ENCODE measurements around the gene PTGES3L. TPM values are rescaled to one million over a fixed set of nuclear protein-coding genes. Genes with fewer than 3 reads are reported as not detected.

PTGES3L gene
- polyA plus RNA-seq, 1 donor (not counting 4 experiments of a cell fraction or from before 2014, with no cell fraction given), result 0.37 TPM

GRCh38 chr17:43027091-43028032 lies 47.5 kb upstream of the PTGES3L start:
- no peaks in the 10 kb centered on the region for H3K79me2 ChIP-seq (ENCODE audit: control insufficient read depth, insufficient read depth, low read length)
- H3K36me3 ChIP-seq (ENCODE audit: control insufficient read depth in 2 of 2, extremely low read depth in 1 of 2, insufficient read depth in 2 of 2, low read length in 2 of 2), result no peaks in the 10 kb centered on the region

DNA sequence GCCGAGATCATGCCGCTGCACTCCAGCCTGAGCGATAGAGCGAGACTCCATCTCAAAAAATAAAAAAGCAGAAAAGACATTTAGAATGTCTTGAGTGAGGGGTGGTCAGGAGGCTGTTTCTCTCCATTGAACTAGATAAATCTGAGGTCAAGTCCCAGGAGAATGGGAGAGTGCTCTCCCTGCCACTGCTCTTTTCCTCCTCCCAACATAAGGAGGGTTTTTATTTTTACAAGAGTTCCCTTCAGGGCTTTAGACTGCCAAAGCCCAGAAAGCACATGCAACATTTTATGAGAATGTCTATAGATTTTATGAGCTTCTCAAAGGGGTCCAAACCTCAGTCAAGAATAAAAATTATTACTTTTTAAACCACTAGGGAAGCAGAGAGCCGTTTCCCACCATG lies 46.7 kb upstream of the PTGES3L start:
- no peak for TF ChIP-seq EZH2 (IDR thresholded peaks at IDR 0.05; ENCODE audit: low read length)
- TF ChIP-seq, protein P1, sequence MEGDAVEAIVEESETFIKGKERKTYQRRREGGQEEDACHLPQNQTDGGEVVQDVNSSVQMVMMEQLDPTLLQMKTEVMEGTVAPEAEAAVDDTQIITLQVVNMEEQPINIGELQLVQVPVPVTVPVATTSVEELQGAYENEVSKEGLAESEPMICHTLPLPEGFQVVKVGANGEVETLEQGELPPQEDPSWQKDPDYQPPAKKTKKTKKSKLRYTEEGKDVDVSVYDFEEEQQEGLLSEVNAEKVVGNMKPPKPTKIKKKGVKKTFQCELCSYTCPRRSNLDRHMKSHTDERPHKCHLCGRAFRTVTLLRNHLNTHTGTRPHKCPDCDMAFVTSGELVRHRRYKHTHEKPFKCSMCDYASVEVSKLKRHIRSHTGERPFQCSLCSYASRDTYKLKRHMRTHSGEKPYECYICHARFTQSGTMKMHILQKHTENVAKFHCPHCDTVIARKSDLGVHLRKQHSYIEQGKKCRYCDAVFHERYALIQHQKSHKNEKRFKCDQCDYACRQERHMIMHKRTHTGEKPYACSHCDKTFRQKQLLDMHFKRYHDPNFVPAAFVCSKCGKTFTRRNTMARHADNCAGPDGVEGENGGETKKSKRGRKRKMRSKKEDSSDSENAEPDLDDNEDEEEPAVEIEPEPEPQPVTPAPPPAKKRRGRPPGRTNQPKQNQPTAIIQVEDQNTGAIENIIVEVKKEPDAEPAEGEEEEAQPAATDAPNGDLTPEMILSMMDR (optimal IDR thresholded peaks at IDR 0.05 in 1 of 3, IDR thresholded peaks at IDR 0.05 in 1 of 3, conservative IDR thresholded peaks at IDR 0.05 in 1 of 3; ENCODE audit: extremely low read depth in 1 of 3, insufficient read depth in 2 of 3, low read length in 3 of 3), result no peak
- H3K4me1 ChIP-seq (ENCODE audit: control insufficient read depth, extremely low read depth, insufficient read depth, low read length), result peaks cover 3% of the 10 kb centered on the region
- H3K27me3 ChIP-seq (ENCODE audit: control insufficient read depth, extremely low read depth, insufficient read depth, low read length), result peaks cover 17% of the 10 kb centered on the region
- peaks cover 3% of the 10 kb centered on the region for H3K79me2 ChIP-seq (ENCODE audit: control insufficient read depth, insufficient read depth, low read length)
- no peak overlapping the region for H2AFZ ChIP-seq (ENCODE audit: control insufficient read depth, low read length)
- no peak for FAIRE-seq
- H3K4me3 ChIP-seq (ENCODE audit: control insufficient read depth in 2 of 3, extremely low read depth in 1 of 3, insufficient read depth in 2 of 3, low read depth in 1 of 3, low read length in 3 of 3), result no peak overlapping the region
- H3K9ac ChIP-seq (ENCODE audit: control insufficient read depth, extremely low read depth, insufficient read depth, low read length), result no peak overlapping the region
- no peak overlapping the region for H3K27ac ChIP-seq (ENCODE audit: control insufficient read depth, insufficient read depth, low read length)
- H3K9me1 ChIP-seq (ENCODE audit: control insufficient read depth, extremely low read depth, insufficient read depth, low read length), result no peaks in the 10 kb centered on the region
- dilution Hi-C loops (cut with MboI; ENCODE audit: extremely low pct_ligation_motif_present, low sequenced_read_pairs), result no loop called here
- H4K20me1 ChIP-seq (ENCODE audit: control insufficient read depth, extremely low read depth, insufficient read depth, low read length), result no peaks in the 10 kb centered on the region
- H3K36me3 ChIP-seq (ENCODE audit: control insufficient read depth in 2 of 2, extremely low read depth in 1 of 2, insufficient read depth in 2 of 2, low read length in 2 of 2), result no peaks in the 10 kb centered on the region
- no peaks in the 10 kb centered on the region for H3K9me3 ChIP-seq (ENCODE audit: control insufficient read depth, low read depth, low read length)
- no peak for DNase-seq (ENCODE audit: low read depth, low spot score)
- H3K4me2 ChIP-seq (ENCODE audit: control insufficient read depth, extremely low read depth, insufficient read depth, low read depth, low read length), result no peak overlapping the region

More at GRCh38 chr17:43027091-43028032, 47.5 kb upstream of the PTGES3L start:
- no peak overlapping the region for H3K4me2 ChIP-seq (ENCODE audit: control insufficient read depth, extremely low read depth, insufficient read depth, low read depth, low read length)
- DNase-seq (ENCODE audit: low read depth, low spot score) (no peak), FAIRE-seq (no peak)
- no peak overlapping the region for H2AFZ ChIP-seq (ENCODE audit: control insufficient read depth, low read length)
- H3K9me1 ChIP-seq (ENCODE audit: control insufficient read depth, extremely low read depth, insufficient read depth, low read length), result no peaks in the 10 kb centered on the region
- no peaks in the 10 kb centered on the region for H3K9me3 ChIP-seq (ENCODE audit: control insufficient read depth, low read depth, low read length)
- H3K4me3 ChIP-seq (ENCODE audit: control insufficient read depth in 2 of 3, extremely low read depth in 1 of 3, insufficient read depth in 2 of 3, low read depth in 1 of 3, low read length in 3 of 3), result no peak overlapping the region
- no peak overlapping the region for H3K27ac ChIP-seq (ENCODE audit: control insufficient read depth, insufficient read depth, low read length)
- dilution Hi-C loops (cut with MboI; ENCODE audit: extremely low pct_ligation_motif_present, low sequenced_read_pairs), result no loop called here
- TF ChIP-seq EZH2 (IDR thresholded peaks at IDR 0.05; ENCODE audit: low read length), result no peak
- TF ChIP-seq, protein P1 (optimal IDR thresholded peaks at IDR 0.05 in 1 of 3, IDR thresholded peaks at IDR 0.05 in 1 of 3, conservative IDR thresholded peaks at IDR 0.05 in 1 of 3; ENCODE audit: extremely low read depth in 1 of 3, insufficient read depth in 2 of 3, low read length in 3 of 3), result no peak
- peaks cover 17% of the 10 kb centered on the region for H3K27me3 ChIP-seq (ENCODE audit: control insufficient read depth, extremely low read depth, insufficient read depth, low read length)
- no peak overlapping the region for H3K9ac ChIP-seq (ENCODE audit: control insufficient read depth, extremely low read depth, insufficient read depth, low read length)
- H4K20me1 ChIP-seq (ENCODE audit: control insufficient read depth, extremely low read depth, insufficient read depth, low read length), result no peaks in the 10 kb centered on the region
- H3K4me1 ChIP-seq (ENCODE audit: control insufficient read depth, extremely low read depth, insufficient read depth, low read length), result peaks cover 3% of the 10 kb centered on the region
